Measurements from ENCODE around the gene PSG2.
"Not testable (repeated sequence)": the region's sequence is repeated elsewhere in the genome, so short reads cannot be mapped to it uniquely, and the experiment has no call there.

Gene PSG2

DNA sequence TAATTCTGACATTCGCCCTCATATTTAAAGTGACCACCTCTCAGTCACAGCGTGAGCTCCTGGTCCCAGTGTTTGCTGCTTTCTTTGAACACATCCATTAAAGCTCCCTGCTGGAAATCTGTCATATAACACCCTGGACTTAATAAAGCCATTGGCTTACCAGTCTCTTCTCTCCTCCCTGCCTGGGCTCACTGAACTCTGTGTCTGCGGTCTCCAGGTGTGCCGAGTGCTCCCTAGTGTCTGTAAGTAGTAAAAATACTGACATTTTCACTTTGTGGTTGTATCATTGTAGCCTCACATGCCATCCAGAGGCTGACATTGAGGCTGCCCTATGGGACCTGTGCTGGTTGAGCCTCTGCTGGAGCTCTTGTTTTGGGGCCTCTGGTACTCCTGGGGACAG is 53.6 kb downstream of the PSG2 start:
- Histone ChIP-seq H3K9me3 (ENCODE audit: control insufficient read depth in 1 of 2, low read length in 2 of 2) (no peaks in the 10 kb centered on the region), H3K27ac (ENCODE audit: low read depth, low read length) (no peak overlapping the region), H3K4me3 (ENCODE audit: low read depth in 1 of 2, low read length in 2 of 2) (no peak overlapping the region), H3K27me3 (ENCODE audit: control insufficient read depth in 1 of 2, insufficient read depth in 2 of 2, low read length in 2 of 2) (no peaks in the 10 kb centered on the region), H3K4me1 (ENCODE audit: control insufficient read depth in 1 of 2, insufficient read depth in 2 of 2, low read length in 2 of 2) (no peaks in the 10 kb centered on the region), H3K9ac (ENCODE audit: low read depth in 1 of 2, low read length in 2 of 2) (no peak overlapping the region), H3K36me3 (ENCODE audit: control insufficient read depth in 1 of 2, insufficient read depth in 2 of 2, low read length in 2 of 2) (no peaks in the 10 kb centered on the region)

GRCh38 chr19:43027985-43028384 is 54.5 kb downstream of the PSG2 start:
- not testable (repeated sequence) for H3K9me3 ChIP-seq (ENCODE audit: control insufficient read depth in 1 of 2, low read length in 2 of 2); H3K36me3 ChIP-seq (ENCODE audit: control insufficient read depth in 1 of 2, insufficient read depth in 2 of 2, low read length in 2 of 2); H3K4me3 ChIP-seq (ENCODE audit: low read depth in 1 of 2, low read length in 2 of 2); H3K27ac ChIP-seq (ENCODE audit: low read depth, low read length); H3K27me3 ChIP-seq (ENCODE audit: control insufficient read depth in 1 of 2, insufficient read depth in 2 of 2, low read length in 2 of 2); H3K4me1 ChIP-seq (ENCODE audit: control insufficient read depth in 1 of 2, insufficient read depth in 2 of 2, low read length in 2 of 2); H3K9ac ChIP-seq (ENCODE audit: low read depth in 1 of 2, low read length in 2 of 2)

DNA sequence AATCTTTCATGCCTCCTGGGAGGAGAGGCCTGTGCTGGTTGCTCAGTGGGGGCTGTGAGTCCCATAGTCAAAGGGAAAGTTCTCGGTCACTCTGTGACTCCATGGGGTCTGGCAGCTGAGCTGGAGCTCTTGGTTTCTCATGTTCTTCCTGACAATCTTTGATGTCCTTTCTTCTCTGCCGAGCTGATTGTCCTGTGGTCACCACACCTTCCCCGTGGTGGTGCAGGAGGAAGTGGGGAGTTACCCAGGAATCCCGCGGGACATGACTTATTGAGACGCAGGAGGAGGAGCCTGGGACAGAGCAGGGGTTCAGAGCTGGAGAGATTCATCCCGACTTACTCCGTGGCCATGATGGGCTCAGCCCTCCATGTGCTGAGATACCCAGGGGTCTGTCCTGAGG is 55.4 kb downstream of the PSG2 start:
- not testable (repeated sequence) for H3K9ac ChIP-seq (ENCODE audit: low read depth in 1 of 2, low read length in 2 of 2); H3K36me3 ChIP-seq (ENCODE audit: control insufficient read depth in 1 of 2, insufficient read depth in 2 of 2, low read length in 2 of 2); H3K4me1 ChIP-seq (ENCODE audit: control insufficient read depth in 1 of 2, insufficient read depth in 2 of 2, low read length in 2 of 2); H3K9me3 ChIP-seq (ENCODE audit: control insufficient read depth in 1 of 2, low read length in 2 of 2); H3K27ac ChIP-seq (ENCODE audit: low read depth, low read length); H3K27me3 ChIP-seq (ENCODE audit: control insufficient read depth in 1 of 2, insufficient read depth in 2 of 2, low read length in 2 of 2); H3K4me3 ChIP-seq (ENCODE audit: low read depth in 1 of 2, low read length in 2 of 2)

- H3K36me3 ChIP-seq (ENCODE audit: control insufficient read depth in 1 of 2, insufficient read depth in 2 of 2, low read length in 2 of 2); H3K4me3 ChIP-seq (ENCODE audit: low read depth in 1 of 2, low read length in 2 of 2); H3K9me3 ChIP-seq (ENCODE audit: control insufficient read depth in 1 of 2, low read length in 2 of 2); H3K27me3 ChIP-seq (ENCODE audit: control insufficient read depth in 1 of 2, insufficient read depth in 2 of 2, low read length in 2 of 2); H3K27ac ChIP-seq (ENCODE audit: low read depth, low read length); H3K4me1 ChIP-seq (ENCODE audit: control insufficient read depth in 1 of 2, insufficient read depth in 2 of 2, low read length in 2 of 2); H3K9ac ChIP-seq (ENCODE audit: low read depth in 1 of 2, low read length in 2 of 2): not testable (repeated sequence)
Measured at GRCh38 chr19:43026369-43026768, 56.1 kb downstream of the PSG2 start, which contains the start of gene PSG11. PSG11 (minus strand) TSS chr19:43026469; CDS start chr19:43026372, 97 bp downstream.

DNA sequence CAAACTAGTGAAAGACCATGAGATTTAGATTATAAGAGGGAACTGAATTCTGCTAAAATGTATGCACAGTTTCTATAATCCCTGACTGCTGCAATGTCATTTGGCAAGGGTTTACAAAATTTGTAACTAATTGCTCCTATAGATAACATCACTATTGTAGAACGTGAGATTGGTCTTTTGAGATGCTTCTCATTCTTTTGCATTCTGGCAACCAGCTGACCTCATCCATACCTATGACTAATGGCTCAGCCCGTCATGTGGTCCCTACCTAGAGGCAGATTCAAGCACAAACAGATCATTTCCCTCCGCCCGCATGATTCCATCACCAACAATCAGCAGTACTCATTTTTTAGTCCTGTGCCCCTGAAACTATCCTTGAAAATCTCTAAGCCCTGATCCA is 60.4 kb downstream of the PSG2 start:
- H3K27ac ChIP-seq (ENCODE audit: low read depth, low read length); H3K4me3 ChIP-seq (ENCODE audit: low read depth in 1 of 2, low read length in 2 of 2): not testable (repeated sequence)

DNA sequence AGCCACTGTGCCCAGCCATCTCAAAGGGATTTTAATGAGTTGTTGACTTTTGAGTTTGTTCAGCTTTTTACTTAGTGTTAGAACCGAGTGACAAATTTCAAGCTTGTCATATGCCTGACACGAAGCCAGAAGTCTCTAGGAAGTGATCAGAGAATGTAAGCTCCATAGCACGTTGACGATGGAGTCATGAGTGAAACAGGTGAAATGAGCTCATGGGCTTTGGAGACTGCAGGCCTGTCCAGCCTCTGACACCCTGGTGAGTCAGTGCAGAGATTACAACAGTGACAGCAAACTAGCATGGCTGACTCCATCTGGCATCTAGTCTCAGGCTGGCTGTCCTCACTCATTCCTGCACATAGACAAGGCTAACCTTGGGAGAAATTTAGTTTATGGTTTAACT is 60.9 kb downstream of the PSG2 start:
- not testable (repeated sequence) for H3K27ac ChIP-seq (ENCODE audit: low read depth, low read length); H3K27me3 ChIP-seq (ENCODE audit: control insufficient read depth in 1 of 2, insufficient read depth in 2 of 2, low read length in 2 of 2); H3K4me1 ChIP-seq (ENCODE audit: control insufficient read depth in 1 of 2, insufficient read depth in 2 of 2, low read length in 2 of 2); H3K9me3 ChIP-seq (ENCODE audit: control insufficient read depth in 1 of 2, low read length in 2 of 2); H3K9ac ChIP-seq (ENCODE audit: low read depth in 1 of 2, low read length in 2 of 2); H3K36me3 ChIP-seq (ENCODE audit: control insufficient read depth in 1 of 2, insufficient read depth in 2 of 2, low read length in 2 of 2); H3K4me3 ChIP-seq (ENCODE audit: low read depth in 1 of 2, low read length in 2 of 2)

More for the DNA sequence above, 60.4 kb downstream of the PSG2 start:
- H3K27me3 ChIP-seq (ENCODE audit: control insufficient read depth in 1 of 2, insufficient read depth in 2 of 2, low read length in 2 of 2); H3K9me3 ChIP-seq (ENCODE audit: control insufficient read depth in 1 of 2, low read length in 2 of 2); H3K36me3 ChIP-seq (ENCODE audit: control insufficient read depth in 1 of 2, insufficient read depth in 2 of 2, low read length in 2 of 2); H3K4me1 ChIP-seq (ENCODE audit: control insufficient read depth in 1 of 2, insufficient read depth in 2 of 2, low read length in 2 of 2); H3K9ac ChIP-seq (ENCODE audit: low read depth in 1 of 2, low read length in 2 of 2): not testable (repeated sequence)

- not testable (repeated sequence) for H3K36me3 ChIP-seq (ENCODE audit: control insufficient read depth in 1 of 2, insufficient read depth in 2 of 2, low read length in 2 of 2); H3K4me3 ChIP-seq (ENCODE audit: low read depth in 1 of 2, low read length in 2 of 2); H3K27ac ChIP-seq (ENCODE audit: low read depth, low read length); H3K9ac ChIP-seq (ENCODE audit: low read depth in 1 of 2, low read length in 2 of 2); H3K27me3 ChIP-seq (ENCODE audit: control insufficient read depth in 1 of 2, insufficient read depth in 2 of 2, low read length in 2 of 2); H3K4me1 ChIP-seq (ENCODE audit: control insufficient read depth in 1 of 2, insufficient read depth in 2 of 2, low read length in 2 of 2); H3K9me3 ChIP-seq (ENCODE audit: control insufficient read depth in 1 of 2, low read length in 2 of 2)
Measured at GRCh38 chr19:43019588-43019987, 62.9 kb downstream of the PSG2 start.

Data from duodenal mucosa (tissue), 2 donors.